Measurements from ENCODE around the gene ETFBKMT.

Gene ETFBKMT

GRCh38 chr12:31641509-31642090 is 17.9 kb upstream of the ETFBKMT start:
- DNase-seq (ENCODE audit: low read depth): no peak
- TF ChIP-seq CTCF (IDR thresholded peaks at IDR 0.05; ENCODE audit: insufficient read depth, low read depth, low read length, missing control alignments): no peak
- H3K4me3 ChIP-seq (ENCODE audit: low read depth, low read length): no peak overlapping the region

GRCh38 chr12:31644536-31644935 is 15.0 kb upstream of the ETFBKMT start:
- H3K4me3 ChIP-seq (ENCODE audit: low read depth, low read length): no peak overlapping the region
- DNase-seq (ENCODE audit: low read depth): no peak
- TF ChIP-seq CTCF (IDR thresholded peaks at IDR 0.05; ENCODE audit: insufficient read depth, low read depth, low read length, missing control alignments): no peak

- TF ChIP-seq CTCF (IDR thresholded peaks at IDR 0.05; ENCODE audit: insufficient read depth, low read depth, low read length, missing control alignments): no peak
- H3K4me3 ChIP-seq (ENCODE audit: low read depth, low read length): no peak overlapping the region
- DNase-seq (ENCODE audit: low read depth): no peak
These were observed 13.6 kb upstream of the ETFBKMT start for GRCh38 chr12:31645924-31646323.

- H3K4me3 ChIP-seq (ENCODE audit: low read depth, low read length): no peak overlapping the region
- no peak for DNase-seq (ENCODE audit: low read depth)
- TF ChIP-seq CTCF (IDR thresholded peaks at IDR 0.05; ENCODE audit: insufficient read depth, low read depth, low read length, missing control alignments): no peak
These were observed 12.4 kb upstream of the ETFBKMT start for GRCh38 chr12:31647086-31647491.

- TF ChIP-seq CTCF (IDR thresholded peaks at IDR 0.05; ENCODE audit: insufficient read depth, low read depth, low read length, missing control alignments): no peak
- no peak for DNase-seq (ENCODE audit: low read depth)
- no peak overlapping the region for H3K4me3 ChIP-seq (ENCODE audit: low read depth, low read length)
These were observed 8.6 kb upstream of the ETFBKMT start for GRCh38 chr12:31650918-31651317.

- no peak for TF ChIP-seq CTCF (IDR thresholded peaks at IDR 0.05; ENCODE audit: insufficient read depth, low read depth, low read length, missing control alignments)
- H3K4me3 ChIP-seq (ENCODE audit: low read depth, low read length): no peak overlapping the region
- no peak for DNase-seq (ENCODE audit: low read depth)
These were observed 7.5 kb upstream of the ETFBKMT start for GRCh38 chr12:31651893-31652521.

GRCh38 chr12:31655208-31655607 is 4.3 kb upstream of the ETFBKMT start:
- DNase-seq (ENCODE audit: low read depth): no peak
- no peak for TF ChIP-seq CTCF (IDR thresholded peaks at IDR 0.05; ENCODE audit: insufficient read depth, low read depth, low read length, missing control alignments)
- no peak overlapping the region for H3K4me3 ChIP-seq (ENCODE audit: low read depth, low read length)

Measured in GM12865 (cell line).